Measurements from ENCODE around the gene PIGZ.

The PIGZ gene

DNA sequence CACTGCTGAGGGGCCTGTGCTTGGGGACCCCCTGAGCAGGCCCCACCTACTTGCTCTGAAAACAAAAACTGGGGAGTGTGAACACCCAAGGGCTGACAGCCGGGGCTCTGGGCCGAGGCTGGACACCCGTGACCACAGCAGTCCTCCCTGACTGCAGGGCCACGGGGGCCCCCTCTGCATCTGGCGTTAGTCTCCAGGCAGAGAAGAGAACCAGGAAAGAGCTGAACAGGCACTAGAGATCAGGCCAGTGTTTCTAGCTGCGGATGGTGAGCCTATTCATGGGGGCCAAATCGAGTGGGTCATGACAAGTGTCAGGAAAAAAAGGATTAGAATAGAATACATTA, 43.9 kb upstream of the PIGZ start:
- Histone ChIP-seq H3K27me3 (ENCODE audit: insufficient read depth, low read depth, severe bottlenecking) (no peaks in the 10 kb centered on the region), H3K36me3 (no peaks in the 10 kb centered on the region), H3K4me3 (ENCODE audit: low read depth, low read length) (no peak overlapping the region), H3K27ac (no peak overlapping the region), H3K9me3 (ENCODE audit: severe bottlenecking) (no peaks in the 10 kb centered on the region)
- TF ChIP-seq, protein P1, sequence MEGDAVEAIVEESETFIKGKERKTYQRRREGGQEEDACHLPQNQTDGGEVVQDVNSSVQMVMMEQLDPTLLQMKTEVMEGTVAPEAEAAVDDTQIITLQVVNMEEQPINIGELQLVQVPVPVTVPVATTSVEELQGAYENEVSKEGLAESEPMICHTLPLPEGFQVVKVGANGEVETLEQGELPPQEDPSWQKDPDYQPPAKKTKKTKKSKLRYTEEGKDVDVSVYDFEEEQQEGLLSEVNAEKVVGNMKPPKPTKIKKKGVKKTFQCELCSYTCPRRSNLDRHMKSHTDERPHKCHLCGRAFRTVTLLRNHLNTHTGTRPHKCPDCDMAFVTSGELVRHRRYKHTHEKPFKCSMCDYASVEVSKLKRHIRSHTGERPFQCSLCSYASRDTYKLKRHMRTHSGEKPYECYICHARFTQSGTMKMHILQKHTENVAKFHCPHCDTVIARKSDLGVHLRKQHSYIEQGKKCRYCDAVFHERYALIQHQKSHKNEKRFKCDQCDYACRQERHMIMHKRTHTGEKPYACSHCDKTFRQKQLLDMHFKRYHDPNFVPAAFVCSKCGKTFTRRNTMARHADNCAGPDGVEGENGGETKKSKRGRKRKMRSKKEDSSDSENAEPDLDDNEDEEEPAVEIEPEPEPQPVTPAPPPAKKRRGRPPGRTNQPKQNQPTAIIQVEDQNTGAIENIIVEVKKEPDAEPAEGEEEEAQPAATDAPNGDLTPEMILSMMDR (IDR thresholded peaks at IDR 0.05; ENCODE audit: low read depth, low read length): no peak
- DNase-seq: no peak

GRCh38 chr3:197011780-197012539, 43.3 kb upstream of the PIGZ start:
- no peak overlapping the region for H3K27ac ChIP-seq
- no peaks in the 10 kb centered on the region for H3K36me3 ChIP-seq
- TF ChIP-seq, protein P1 (IDR thresholded peaks at IDR 0.05; ENCODE audit: low read depth, low read length): no peak
- H3K9me3 ChIP-seq (ENCODE audit: severe bottlenecking): no peaks in the 10 kb centered on the region
- no peaks in the 10 kb centered on the region for H3K27me3 ChIP-seq (ENCODE audit: insufficient read depth, low read depth, severe bottlenecking)
- no peak for DNase-seq
- no peak overlapping the region for H3K4me3 ChIP-seq (ENCODE audit: low read depth, low read length)

DNA sequence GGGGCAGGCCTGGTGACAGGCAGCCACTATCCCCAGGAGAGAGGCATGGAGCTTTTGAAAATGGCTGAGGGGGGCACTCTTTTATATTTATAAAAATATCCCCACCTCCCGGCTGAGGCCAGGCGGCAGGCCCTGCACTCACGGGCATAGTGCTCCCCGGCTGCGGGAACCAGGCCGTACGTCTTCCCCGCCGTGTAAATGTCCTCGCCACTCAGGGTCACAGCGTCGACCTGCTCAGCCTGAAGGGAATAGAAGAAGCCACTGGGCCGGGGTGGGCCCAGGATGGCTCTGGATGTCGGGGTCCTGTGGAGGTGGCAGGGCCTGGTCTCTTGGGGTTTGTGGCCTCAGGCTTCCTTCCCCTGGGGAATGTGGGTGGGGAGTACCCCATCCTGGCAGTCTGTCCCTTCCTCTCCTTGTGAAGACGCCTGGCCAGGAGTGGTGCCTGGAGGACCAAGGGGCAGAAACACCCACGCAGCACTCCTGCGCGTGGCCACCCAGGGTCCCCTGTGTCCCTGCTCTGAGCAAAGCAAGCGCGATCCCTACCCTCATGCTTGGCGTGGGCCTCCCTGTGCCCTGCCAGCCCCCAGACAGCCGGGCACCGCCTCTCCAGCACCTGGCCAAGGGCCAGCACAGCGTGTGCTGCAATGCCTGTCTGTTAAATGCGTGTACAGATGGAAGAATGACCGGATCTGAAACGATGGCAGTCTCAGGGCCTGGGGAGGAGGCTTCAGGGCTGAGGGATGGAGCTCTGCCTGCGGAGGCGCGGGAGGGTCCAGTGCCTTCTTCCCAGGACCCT, 42.1 kb upstream of the PIGZ start:
- TF ChIP-seq, protein P1 (IDR thresholded peaks at IDR 0.05; ENCODE audit: low read depth, low read length): no peak
- no peak for DNase-seq

DNA sequence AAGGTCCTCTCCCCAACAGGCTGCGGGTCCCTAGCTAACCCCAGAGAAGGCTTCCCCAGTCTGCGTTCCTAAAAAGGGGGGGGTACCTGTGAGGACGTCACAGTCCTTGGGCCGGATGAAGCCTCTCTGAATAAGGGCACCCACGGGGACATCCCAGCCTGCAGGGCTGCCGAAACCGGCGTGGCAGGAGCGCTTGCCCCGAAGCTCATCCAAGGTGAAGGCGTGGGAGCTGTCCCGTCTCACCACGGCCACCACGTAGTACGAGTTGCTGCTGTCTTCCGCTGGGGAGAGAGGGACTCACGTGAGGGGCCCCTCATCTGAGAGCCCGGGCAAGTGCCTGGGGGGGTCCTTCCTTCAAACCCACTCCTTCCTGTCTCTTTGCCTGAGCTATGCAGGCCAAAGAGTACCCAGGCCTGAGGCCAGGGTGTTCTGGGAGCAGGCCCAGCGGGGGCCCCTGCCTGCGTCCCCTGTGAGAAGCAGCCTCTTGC, 40.9 kb upstream of the PIGZ start:
- DNase-seq: no peak
- Histone ChIP-seq H3K9me3 (ENCODE audit: severe bottlenecking) (no peaks in the 10 kb centered on the region), H3K36me3 (no peaks in the 10 kb centered on the region), H3K27me3 (ENCODE audit: insufficient read depth, low read depth, severe bottlenecking) (no peaks in the 10 kb centered on the region), H3K27ac (no peak overlapping the region), H3K4me3 (ENCODE audit: low read depth, low read length) (no peak overlapping the region)
- TF ChIP-seq, protein P1 (IDR thresholded peaks at IDR 0.05; ENCODE audit: low read depth, low read length): no peak

More for the DNA sequence above, 42.1 kb upstream of the PIGZ start:
- Histone ChIP-seq H3K4me3 (ENCODE audit: low read depth, low read length) (no peak overlapping the region), H3K27ac (no peak overlapping the region), H3K36me3 (no peaks in the 10 kb centered on the region), H3K27me3 (ENCODE audit: insufficient read depth, low read depth, severe bottlenecking) (no peaks in the 10 kb centered on the region), H3K9me3 (ENCODE audit: severe bottlenecking) (no peaks in the 10 kb centered on the region)

DNA sequence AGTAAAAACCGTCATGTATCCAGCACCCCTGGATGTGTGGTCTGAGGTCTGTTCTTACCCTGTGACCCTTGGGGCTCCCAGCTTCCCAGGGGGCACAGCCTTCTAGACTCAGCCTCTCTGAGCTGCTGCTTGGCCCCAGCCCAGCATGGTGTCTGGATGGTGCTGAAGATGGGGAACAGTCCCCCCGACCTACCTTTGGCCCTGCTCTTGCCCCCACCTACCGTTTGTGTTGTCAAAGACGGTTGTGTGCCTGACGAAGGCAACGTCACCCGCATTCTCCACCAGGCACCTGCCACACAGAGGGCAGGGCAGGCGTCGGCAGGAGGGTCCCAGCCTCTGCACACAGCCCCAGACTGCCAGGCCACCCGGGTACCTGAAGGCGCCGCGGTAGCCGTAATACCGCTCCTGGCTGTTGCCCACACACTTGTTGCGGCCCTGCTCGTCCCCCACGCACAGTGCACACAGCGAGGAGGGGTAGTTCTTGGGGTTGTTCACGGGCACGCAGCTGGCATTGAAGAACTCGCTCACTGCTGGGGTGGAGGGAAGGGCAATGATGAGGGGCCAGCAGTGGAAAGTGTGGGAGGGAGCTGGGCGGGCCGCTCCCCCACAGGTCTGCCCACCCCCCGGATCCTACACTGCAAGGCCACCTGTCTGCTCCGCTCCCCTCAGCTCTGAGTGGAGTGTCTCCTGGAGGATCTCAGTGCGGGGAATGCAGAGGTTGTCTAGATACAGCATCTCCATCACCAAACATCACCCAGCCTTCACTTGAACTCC, 40.0 kb upstream of the PIGZ start:
- Histone ChIP-seq H3K4me3 (ENCODE audit: low read depth, low read length) (no peak overlapping the region), H3K27me3 (ENCODE audit: insufficient read depth, low read depth, severe bottlenecking) (no peaks in the 10 kb centered on the region), H3K36me3 (no peaks in the 10 kb centered on the region), H3K27ac (no peak overlapping the region), H3K9me3 (ENCODE audit: severe bottlenecking) (no peaks in the 10 kb centered on the region)
- TF ChIP-seq, protein P1 (IDR thresholded peaks at IDR 0.05; ENCODE audit: low read depth, low read length): no peak
- DNase-seq: no peak
